H9 (cell line): Measurements from ENCODE around the gene RYR1. TPM values are rescaled to one million over a fixed set of nuclear protein-coding genes. Genes with fewer than 3 reads are reported as not detected.

Experiments used
- DNase-seq: peaks from one replicate; pipeline ENCODE4 v3.0.0-alpha.2; 2017
- H2AFZ ChIP-seq: one replicate; pipeline ENCODE4 v1.6.1; 2013; ENCODE audit warnings: mild to moderate bottlenecking, low read length, control low read depth, moderate library complexity
- H2AK5ac ChIP-seq: 2 replicates; pipeline ENCODE4 v1.6.1; 2013; ENCODE audit warnings: low read length, control low read depth, mixed read lengths; ENCODE audit not compliant: insufficient read length
- H2BK120ac ChIP-seq: one replicate; pipeline ENCODE4 v1.6.1; 2013; ENCODE audit warnings: low read depth, mild to moderate bottlenecking, low read length, control low read depth, inconsistent platforms; ENCODE audit not compliant: poor library complexity, severe bottlenecking
- H2BK12ac ChIP-seq: 2 replicates; pipeline ENCODE4 v1.6.1; 2013; ENCODE audit warnings: low read length, control low read depth, mixed read lengths, low read depth; ENCODE audit not compliant: insufficient read length
- H2BK15ac ChIP-seq: 2 replicates; pipeline ENCODE4 v1.6.1; 2013; ENCODE audit warnings: low read depth, low read length, control low read depth
- H2BK20ac ChIP-seq: one replicate; pipeline ENCODE4 v1.6.1; 2013; ENCODE audit warnings: low read depth, mild to moderate bottlenecking, low read length, control low read depth, inconsistent platforms; ENCODE audit not compliant: poor library complexity, severe bottlenecking
- H2BK5ac ChIP-seq: 2 replicates; pipeline ENCODE4 v1.6.1; 2013; ENCODE audit warnings: low read length, control low read depth, mixed read lengths; ENCODE audit not compliant: insufficient read length
- H3K14ac ChIP-seq: 2 replicates; pipeline ENCODE4 v1.6.1; 2013; ENCODE audit warnings: low read length, control low read depth; ENCODE audit not compliant: insufficient read depth
- H3K18ac ChIP-seq: 2 replicates; pipeline ENCODE4 v1.6.1; 2013; ENCODE audit warnings: low read depth, mild to moderate bottlenecking, mixed read lengths, low read length, control low read depth; ENCODE audit not compliant: insufficient read length
- H3K23ac ChIP-seq: 2 replicates; pipeline ENCODE4 v1.6.1; 2013; ENCODE audit warnings: low read length, control low read depth, mixed read lengths, low read depth; ENCODE audit not compliant: insufficient read length
- H3K23me2 ChIP-seq: 2 replicates; pipeline ENCODE4 v1.6.1; 2013; ENCODE audit warnings: low read depth, mild to moderate bottlenecking, mixed read lengths, low read length, control low read depth; ENCODE audit not compliant: insufficient read length, poor library complexity, severe bottlenecking
- H3K27ac ChIP-seq: 2 replicates; pipeline ENCODE4 v1.5.1; 2013; ENCODE audit warnings: low read length, control low read depth, mixed read lengths, low read depth; ENCODE audit not compliant: insufficient read length
- H3K27me3 ChIP-seq: 2 replicates; pipeline ENCODE4 v1.6.1; 2013; ENCODE audit warnings: low read length, control low read depth, inconsistent platforms; ENCODE audit not compliant: insufficient read depth
- H3K4ac ChIP-seq: 2 replicates; pipeline ENCODE4 v1.6.1; 2013; ENCODE audit warnings: low read depth, mild to moderate bottlenecking, control low read depth, inconsistent platforms, low read length, moderate library complexity
- H3K4me1 ChIP-seq: 2 replicates; pipeline ENCODE4 v1.6.1; 2013; ENCODE audit warnings: low read length, control low read depth, inconsistent platforms; ENCODE audit not compliant: insufficient read depth
- H3K4me2 ChIP-seq: 2 replicates; pipeline ENCODE4 v1.6.1; 2013; ENCODE audit warnings: low read length, control low read depth, mixed read lengths; ENCODE audit not compliant: insufficient read length, insufficient read depth
- H3K56ac ChIP-seq: 2 replicates; pipeline ENCODE4 v1.6.1; 2013; ENCODE audit warnings: low read depth, mild to moderate bottlenecking, mixed read lengths, low read length, control low read depth; ENCODE audit not compliant: insufficient read length
- H3K79me1 ChIP-seq: 2 replicates; pipeline ENCODE4 v1.6.1; 2013; ENCODE audit warnings: low read depth, mild to moderate bottlenecking, moderate library complexity, low read length, control low read depth, inconsistent platforms; ENCODE audit not compliant: insufficient read depth, poor library complexity, severe bottlenecking
- H3K79me2 ChIP-seq: 2 replicates; pipeline ENCODE4 v1.6.1; 2013; ENCODE audit warnings: low read length, control low read depth, inconsistent platforms; ENCODE audit not compliant: insufficient read depth
- H3K9ac ChIP-seq: 2 replicates; pipeline ENCODE4 v1.6.1; 2013; ENCODE audit warnings: low read length, control low read depth, mixed read lengths; ENCODE audit not compliant: insufficient read length; ENCODE audit errors: extremely low read depth
- H3K9me3 ChIP-seq: one replicate; pipeline ENCODE4 v1.6.1; 2013; ENCODE audit warnings: low read depth, low read length, inconsistent platforms; ENCODE audit not compliant: control insufficient read depth
- H3T11ph ChIP-seq: one replicate; pipeline ENCODE4 v1.6.1; 2013; ENCODE audit warnings: mild to moderate bottlenecking, low read length, control low read depth, inconsistent platforms
- H4K20me1 ChIP-seq: one replicate; pipeline ENCODE4 v1.6.1; 2013; ENCODE audit not compliant: control insufficient read depth, insufficient read length, insufficient read depth
- H4K5ac ChIP-seq: 2 replicates; pipeline ENCODE4 v1.6.1; 2013; ENCODE audit warnings: low read depth, mild to moderate bottlenecking, mixed read lengths, low read length, control low read depth; ENCODE audit not compliant: insufficient read length
- H4K8ac ChIP-seq: replicated peaks from 2 replicates; pipeline ENCODE4 v1.6.1; 2013; ENCODE audit warnings: low read length, control low read depth, mixed read lengths, low read depth; ENCODE audit not compliant: insufficient read length
- H4K91ac ChIP-seq: 2 replicates; pipeline ENCODE4 v1.6.1; 2013; ENCODE audit warnings: low read depth, mild to moderate bottlenecking, moderate library complexity, mixed read lengths, low read length, control low read depth; ENCODE audit not compliant: insufficient read length
- H3K27ac Mint-ChIP-seq, 3 experiments: 2 replicates in 2 of 3; 3 replicates in 1 of 3; pipeline ENCODE4 v1.8.0; 2020 to 2021; ENCODE audit warnings: mixed read lengths in 3 of 3, mild to moderate bottlenecking in 1 of 3, moderate library complexity in 1 of 3
- H3K27me3 Mint-ChIP-seq: 2 replicates; pipeline ENCODE4 v1.8.0; 2021; ENCODE audit warnings: low read depth, mild to moderate bottlenecking, moderate library complexity, mixed read lengths
- H3K36me3 Mint-ChIP-seq, 3 experiments: 2 replicates in 2 of 3; 3 replicates in 1 of 3; pipeline ENCODE4 v1.8.0; 2020 to 2021; ENCODE audit warnings: low read depth in 3 of 3, mixed read lengths in 3 of 3; ENCODE audit not compliant: insufficient read depth in 1 of 3
- H3K4me1 Mint-ChIP-seq, 2 experiments: 2 replicates each; pipeline ENCODE4 v1.8.0; 2020; ENCODE audit warnings: mixed read lengths in 2 of 2
- H3K4me3 Mint-ChIP-seq, 2 experiments: 2 replicates in 1 of 2; 3 replicates in 1 of 2; pipeline ENCODE4 v1.8.0; 2020 to 2021; ENCODE audit warnings: mild to moderate bottlenecking in 2 of 2, mixed read lengths in 2 of 2, moderate library complexity in 1 of 2
- H3K9me3 Mint-ChIP-seq, 2 experiments: 2 replicates in 1 of 2; 3 replicates in 1 of 2; pipeline ENCODE4 v1.8.0; 2020; ENCODE audit warnings: mild to moderate bottlenecking in 2 of 2, mixed read lengths in 2 of 2, moderate library complexity in 1 of 2
- CTCF ChIP-seq: fragments of 200-600 bp; sonication (generic); conservative IDR thresholded peaks from 3 replicates; pipeline ENCODE4 v1.8.0; 2021; ENCODE audit warnings: antibody characterized with exemption, mild to moderate bottlenecking
- WGBS: extraction: QIAGEN DNeasy Blood & Tissue Kit; methylation state at CpG from one replicate; pipeline ENCODE4 v1.1.7; 2013; ENCODE audit warnings: missing lambda C conversion rate, low lambda C conversion rate, mixed read lengths; ENCODE audit not compliant: insufficient read length; ENCODE audit errors: extremely low coverage; 5-methylcytosine and 5-hydroxymethylcytosine counted together
- total RNA-seq: library from RNA; stranded (reverse); gene quantifications from 2 replicates; pipeline ENCODE4 v1.2.1, GENCODE V29; 2021

Gene RYR1
- total RNA-seq, 1 experiment from 2014 or later, result 8.9 TPM

GRCh38 chr19:38597075-38597474, 163.6 kb downstream of the RYR1 start:
- Mint-ChIP-seq H3K27ac (no peak overlapping the region), H3K27me3 (peaks cover 2% of the 10 kb centered on the region; the same call in 1 of the 2 replicates), H3K4me1 (peaks cover 7 to 17% of the 10 kb centered on the region in 2 experiments), H3K9me3 (no peaks in the 10 kb centered on the region), H3K4me3 (peak overlapping the region in 1 of 2 experiments; percentile 93; a peak in 3 of 5 replicates), H3K36me3 (no peaks in the 10 kb centered on the region)
- Histone ChIP-seq H2BK20ac (no peak overlapping the region), H3K18ac (no peak overlapping the region), H3K9ac (no peak overlapping the region), H3K4me2 (peak overlapping the region; percentile 52), H3K9me3 (no peaks in the 10 kb centered on the region), H3T11ph (no peak overlapping the region), H3K27me3 (no peaks in the 10 kb centered on the region), H3K23ac (no peak overlapping the region), H4K8ac (no peak overlapping the region), H2BK5ac (no peak overlapping the region), H3K23me2 (peaks cover 4% of the 10 kb centered on the region), H3K14ac (no peak overlapping the region), H4K20me1 (no peaks in the 10 kb centered on the region), H3K4me1 (no peaks in the 10 kb centered on the region), H3K27ac (no peak overlapping the region), H4K5ac (no peak overlapping the region), H3K56ac (no peak overlapping the region), H3K4ac (no peak overlapping the region), H2BK120ac (no peak overlapping the region), H2BK12ac (no peak overlapping the region), H3K79me2 (no peaks in the 10 kb centered on the region), H3K79me1 (no peaks in the 10 kb centered on the region), H4K91ac (no peak overlapping the region), H2AFZ (no peak overlapping the region), H2BK15ac (no peak overlapping the region), H2AK5ac (no peak overlapping the region)
- WGBS, result no CpG with 5 or more reads among the region's 11 CpGs
- no peak for DNase-seq
- TF ChIP-seq CTCF, result no peak
